Liver (tissue), 9 donors: ENCODE results near the gene GDF10. TPM values are rescaled to one million over a fixed set of nuclear protein-coding genes. Genes with fewer than 3 reads are reported as not detected.

Source experiments
- DNase-seq: peaks from one replicate; pipeline ENCODE4 v3.0.0-alpha.2; 2017; ENCODE audit warnings: low spot score
- H3K27ac ChIP-seq, 2 donors: one replicate each; pipeline ENCODE4 v1.7.0; 2013; ENCODE audit warnings: inconsistent platforms in 2 of 2, low read length in 2 of 2, control low read depth in 1 of 2, low read depth in 1 of 2, mild to moderate bottlenecking in 1 of 2
- H3K27me3 ChIP-seq, 4 donors: one replicate each; pipeline versions ENCODE4 v1.6.1 to v1.7.0; 2013; ENCODE audit warnings: low read length in 3 of 4, inconsistent platforms in 1 of 4, mild to moderate bottlenecking in 1 of 4, moderate library complexity in 1 of 4; ENCODE audit not compliant: control insufficient read depth in 4 of 4, insufficient read depth in 4 of 4
- H3K36me3 ChIP-seq, 4 donors: one replicate each; pipeline versions ENCODE4 v1.6.1 to v1.7.0; 2013; ENCODE audit warnings: low read length in 3 of 4, mild to moderate bottlenecking in 3 of 4, low read depth in 1 of 4, moderate library complexity in 1 of 4; ENCODE audit not compliant: control insufficient read depth in 4 of 4, insufficient read depth in 3 of 4
- H3K4me1 ChIP-seq, 4 donors: one replicate each; pipeline versions ENCODE4 v1.6.1 to v1.7.0; 2013; ENCODE audit warnings: low read length in 3 of 4, mild to moderate bottlenecking in 3 of 4, moderate library complexity in 1 of 4; ENCODE audit not compliant: control insufficient read depth in 4 of 4, insufficient read depth in 4 of 4
- H3K4me3 ChIP-seq, 3 donors: one replicate each; pipeline versions ENCODE4 v1.6.1 to v1.7.0; 2013; ENCODE audit warnings: low read length in 3 of 3, control low read depth in 1 of 3, low read depth in 1 of 3, mild to moderate bottlenecking in 1 of 3
- H3K9ac ChIP-seq, 2 donors: one replicate each; pipeline ENCODE4 v1.7.0; 2013; ENCODE audit warnings: low read length in 2 of 2, mild to moderate bottlenecking in 2 of 2, moderate library complexity in 2 of 2, control low read depth in 1 of 2, low read depth in 1 of 2
- H3K9me3 ChIP-seq, 4 donors: one replicate each; pipeline versions ENCODE4 v1.6.1 to v1.7.0; 2013; ENCODE audit warnings: low read length in 3 of 4; ENCODE audit not compliant: control insufficient read depth in 4 of 4
- EGR1 ChIP-seq, 2 donors: IDR thresholded peaks; 2 replicates each; pipeline ENCODE4 v1.6.1; 2016 to 2018; ENCODE audit warnings: antibody characterized with exemption in 2 of 2, low read depth in 2 of 2
- FOXA1 ChIP-seq: IDR thresholded peaks from 2 replicates; pipeline ENCODE4 v1.6.1; 2016; ENCODE audit warnings: antibody characterized with exemption
- FOXA2 ChIP-seq: IDR thresholded peaks from 2 replicates; pipeline ENCODE4 v1.6.1; 2016; ENCODE audit warnings: antibody characterized with exemption
- GABPA ChIP-seq, 2 donors: IDR thresholded peaks in 1 of 2; conservative IDR thresholded peaks in 1 of 2; 2 replicates each; pipeline ENCODE4 v1.6.1; 2016; ENCODE audit warnings: antibody characterized with exemption in 2 of 2, mild to moderate bottlenecking in 1 of 2, moderate library complexity in 1 of 2
- HNF4A ChIP-seq, 2 donors: conservative IDR thresholded peaks; 2 replicates each; pipeline ENCODE4 v1.6.1; 2016; ENCODE audit warnings: antibody characterized with exemption in 2 of 2, mild to moderate bottlenecking in 2 of 2
- HNF4G ChIP-seq: IDR thresholded peaks from 2 replicates; pipeline ENCODE4 v1.6.1; 2016; ENCODE audit warnings: antibody characterized with exemption
- JUND ChIP-seq, 2 donors: IDR thresholded peaks; 2 replicates each; pipeline ENCODE4 v1.6.1; 2016; ENCODE audit warnings: antibody characterized with exemption in 2 of 2
- NR2F2 ChIP-seq: IDR thresholded peaks from 2 replicates; pipeline ENCODE4 v1.6.1; 2016; ENCODE audit warnings: antibody characterized with exemption
- RAD21 ChIP-seq, 2 donors: IDR thresholded peaks; 2 replicates each; pipeline ENCODE4 v1.6.1; 2016; ENCODE audit warnings: antibody characterized with exemption in 2 of 2, mild to moderate bottlenecking in 2 of 2
- RXRA ChIP-seq, 2 donors: IDR thresholded peaks; 2 replicates each; pipeline ENCODE4 v1.6.1; 2017 to 2018; ENCODE audit warnings: antibody characterized with exemption in 2 of 2, mild to moderate bottlenecking in 1 of 2
- SP1 ChIP-seq: IDR thresholded peaks from 2 replicates; pipeline ENCODE4 v1.6.1; 2018; ENCODE audit warnings: antibody characterized with exemption, mild to moderate bottlenecking
- TAF1 ChIP-seq: conservative IDR thresholded peaks from 2 replicates; pipeline ENCODE4 v1.6.1; 2016; ENCODE audit warnings: antibody characterized with exemption, mild to moderate bottlenecking
- YY1 ChIP-seq: IDR thresholded peaks from 2 replicates; pipeline ENCODE4 v1.6.1; 2016; ENCODE audit warnings: antibody characterized with exemption, mild to moderate bottlenecking
- WGBS: extraction: QIAGEN DNeasy Blood & Tissue Kit; methylation state at CpG from one replicate; pipeline ENCODE4 v1.1.7; 2013; 5-methylcytosine and 5-hydroxymethylcytosine counted together
- polyA plus RNA-seq, 2 donors: library from polyadenylated mRNA; stranded (reverse) in 1 of 2; unstranded in 1 of 2; fragments of 200-250 nt in 1 of 2; fragments of >200 nt in 1 of 2; fragmentation: Nextera tagmentation in 1 of 2; extraction: Ambion mirVana in 1 of 2; gene quantifications; one replicate each; pipeline versions ENCODE4 v1.2.1 to v1.2.3, GENCODE V29; 2013 to 2015
- total RNA-seq, 2 donors: library from RNA; depleted of rRNA; stranded (reverse); fragments of >200 nt; gene quantifications; one replicate each; pipeline ENCODE4 v1.2.3, GENCODE V29; 2014
- TF ChIP-seq, protein P1 (sequence below): IDR thresholded peaks from 2 replicates; pipeline ENCODE4 v1.6.1; 2016; ENCODE audit warnings: antibody characterized with exemption, mild to moderate bottlenecking
- TF ChIP-seq, protein P2 (sequence below): IDR thresholded peaks from 2 replicates; pipeline ENCODE4 v1.6.1; 2016; ENCODE audit warnings: antibody characterized with exemption
- TF ChIP-seq, protein P3 (sequence below): fragments of 150-350 bp; IDR thresholded peaks from 2 replicates; pipeline ENCODE4 v1.5.1; 2017; ENCODE audit warnings: improper control_type of control experiment, low read depth, low read length; ENCODE audit not compliant: missing input control
- TF ChIP-seq, protein P4 (sequence below): IDR thresholded peaks from 2 replicates; pipeline ENCODE4 v1.6.1; 2016; ENCODE audit warnings: antibody characterized with exemption
- TF ChIP-seq, protein P5 (sequence below): IDR thresholded peaks from 2 replicates; pipeline ENCODE4 v1.6.1; 2016; ENCODE audit warnings: antibody characterized with exemption
- donor health status: healthy.
- donor health status: healthy.
- donor health status: healthy.
- donor health status: healthy.
- donor health status: healthy.

The GDF10 gene
- total and polyA plus RNA-seq, 4 donors, result under 0.01 to 0.28 (median 0.11) TPM

DNA sequence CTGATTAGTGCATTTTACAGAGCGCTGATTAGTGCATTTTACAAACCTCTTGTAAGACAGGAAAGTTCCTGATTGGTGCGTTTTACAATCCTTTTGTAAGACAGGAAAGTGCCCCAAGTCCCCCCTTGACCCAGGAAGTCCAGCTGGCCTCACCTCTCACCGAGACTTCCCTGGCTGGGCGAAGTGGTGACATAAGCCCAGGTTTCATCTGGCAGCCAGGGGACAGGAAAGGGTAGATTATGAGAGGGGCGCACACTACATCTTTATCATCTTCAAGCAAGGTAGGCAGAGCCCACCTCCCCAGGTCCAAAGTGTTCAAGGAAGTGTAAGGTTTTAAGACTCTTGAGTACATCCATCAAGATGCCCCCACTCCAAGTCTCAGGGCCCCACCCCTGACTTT lies 5.5 kb upstream of the GDF10 start (continued):
- TF ChIP-seq, protein P1, sequence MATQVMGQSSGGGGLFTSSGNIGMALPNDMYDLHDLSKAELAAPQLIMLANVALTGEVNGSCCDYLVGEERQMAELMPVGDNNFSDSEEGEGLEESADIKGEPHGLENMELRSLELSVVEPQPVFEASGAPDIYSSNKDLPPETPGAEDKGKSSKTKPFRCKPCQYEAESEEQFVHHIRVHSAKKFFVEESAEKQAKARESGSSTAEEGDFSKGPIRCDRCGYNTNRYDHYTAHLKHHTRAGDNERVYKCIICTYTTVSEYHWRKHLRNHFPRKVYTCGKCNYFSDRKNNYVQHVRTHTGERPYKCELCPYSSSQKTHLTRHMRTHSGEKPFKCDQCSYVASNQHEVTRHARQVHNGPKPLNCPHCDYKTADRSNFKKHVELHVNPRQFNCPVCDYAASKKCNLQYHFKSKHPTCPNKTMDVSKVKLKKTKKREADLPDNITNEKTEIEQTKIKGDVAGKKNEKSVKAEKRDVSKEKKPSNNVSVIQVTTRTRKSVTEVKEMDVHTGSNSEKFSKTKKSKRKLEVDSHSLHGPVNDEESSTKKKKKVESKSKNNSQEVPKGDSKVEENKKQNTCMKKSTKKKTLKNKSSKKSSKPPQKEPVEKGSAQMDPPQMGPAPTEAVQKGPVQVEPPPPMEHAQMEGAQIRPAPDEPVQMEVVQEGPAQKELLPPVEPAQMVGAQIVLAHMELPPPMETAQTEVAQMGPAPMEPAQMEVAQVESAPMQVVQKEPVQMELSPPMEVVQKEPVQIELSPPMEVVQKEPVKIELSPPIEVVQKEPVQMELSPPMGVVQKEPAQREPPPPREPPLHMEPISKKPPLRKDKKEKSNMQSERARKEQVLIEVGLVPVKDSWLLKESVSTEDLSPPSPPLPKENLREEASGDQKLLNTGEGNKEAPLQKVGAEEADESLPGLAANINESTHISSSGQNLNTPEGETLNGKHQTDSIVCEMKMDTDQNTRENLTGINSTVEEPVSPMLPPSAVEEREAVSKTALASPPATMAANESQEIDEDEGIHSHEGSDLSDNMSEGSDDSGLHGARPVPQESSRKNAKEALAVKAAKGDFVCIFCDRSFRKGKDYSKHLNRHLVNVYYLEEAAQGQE, result no peak
- TF ChIP-seq, protein P2, sequence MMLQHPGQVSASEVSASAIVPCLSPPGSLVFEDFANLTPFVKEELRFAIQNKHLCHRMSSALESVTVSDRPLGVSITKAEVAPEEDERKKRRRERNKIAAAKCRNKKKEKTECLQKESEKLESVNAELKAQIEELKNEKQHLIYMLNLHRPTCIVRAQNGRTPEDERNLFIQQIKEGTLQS, result no peak
- TF ChIP-seq RAD21 (IDR thresholded peaks at IDR 0.05), result no peak
- TF ChIP-seq YY1, result no peak

DNA sequence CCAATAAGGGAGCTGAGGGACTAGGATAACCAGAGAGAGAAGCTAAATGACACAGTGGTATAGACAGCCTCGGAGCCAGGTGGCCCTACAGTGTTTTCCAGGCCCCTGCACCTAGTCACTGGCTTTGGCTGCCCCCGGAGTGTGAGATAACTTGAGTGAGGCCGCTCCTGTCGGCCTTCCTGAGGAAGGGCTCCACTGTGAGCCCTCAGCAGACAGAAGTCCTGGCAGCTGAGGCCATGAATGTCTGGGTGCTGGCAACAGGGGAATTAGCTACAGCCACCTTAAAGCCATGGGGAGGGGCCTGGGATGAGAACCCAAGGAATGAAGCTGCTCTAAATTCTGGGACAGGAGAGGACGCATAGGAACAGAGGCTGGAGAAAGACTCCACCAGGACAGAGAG lies 4.6 kb upstream of the GDF10 start:
- Histone ChIP-seq H3K36me3 (no peaks in the 10 kb centered on the region), H3K9ac (no peak overlapping the region), H3K4me3 (no peak overlapping the region), H3K27me3 (no peaks in the 10 kb centered on the region), H3K27ac (no peak overlapping the region), H3K9me3 (no peaks in the 10 kb centered on the region), H3K4me1 (peaks cover 0 to 9% (median 6%) of the 10 kb centered on the region in 4 donors)
- no peak for TF ChIP-seq HNF4A (conservative IDR thresholded peaks at IDR 0.05)
- no peak for TF ChIP-seq FOXA2
- no peak for TF ChIP-seq JUND (IDR thresholded peaks at IDR 0.05)
- TF ChIP-seq GABPA (IDR thresholded peaks at IDR 0.05 in 1 of 2, conservative IDR thresholded peaks at IDR 0.05 in 1 of 2), result no peak
- no peak for TF ChIP-seq FOXA1
- TF ChIP-seq, protein P2, result no peak
- TF ChIP-seq RAD21 (IDR thresholded peaks at IDR 0.05), result no peak
- no peak for TF ChIP-seq EGR1 (IDR thresholded peaks at IDR 0.05; ENCODE audit: low read depth in 2 of 2)
- TF ChIP-seq, protein P3, sequence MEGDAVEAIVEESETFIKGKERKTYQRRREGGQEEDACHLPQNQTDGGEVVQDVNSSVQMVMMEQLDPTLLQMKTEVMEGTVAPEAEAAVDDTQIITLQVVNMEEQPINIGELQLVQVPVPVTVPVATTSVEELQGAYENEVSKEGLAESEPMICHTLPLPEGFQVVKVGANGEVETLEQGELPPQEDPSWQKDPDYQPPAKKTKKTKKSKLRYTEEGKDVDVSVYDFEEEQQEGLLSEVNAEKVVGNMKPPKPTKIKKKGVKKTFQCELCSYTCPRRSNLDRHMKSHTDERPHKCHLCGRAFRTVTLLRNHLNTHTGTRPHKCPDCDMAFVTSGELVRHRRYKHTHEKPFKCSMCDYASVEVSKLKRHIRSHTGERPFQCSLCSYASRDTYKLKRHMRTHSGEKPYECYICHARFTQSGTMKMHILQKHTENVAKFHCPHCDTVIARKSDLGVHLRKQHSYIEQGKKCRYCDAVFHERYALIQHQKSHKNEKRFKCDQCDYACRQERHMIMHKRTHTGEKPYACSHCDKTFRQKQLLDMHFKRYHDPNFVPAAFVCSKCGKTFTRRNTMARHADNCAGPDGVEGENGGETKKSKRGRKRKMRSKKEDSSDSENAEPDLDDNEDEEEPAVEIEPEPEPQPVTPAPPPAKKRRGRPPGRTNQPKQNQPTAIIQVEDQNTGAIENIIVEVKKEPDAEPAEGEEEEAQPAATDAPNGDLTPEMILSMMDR, result no peak
- TF ChIP-seq, protein P4, sequence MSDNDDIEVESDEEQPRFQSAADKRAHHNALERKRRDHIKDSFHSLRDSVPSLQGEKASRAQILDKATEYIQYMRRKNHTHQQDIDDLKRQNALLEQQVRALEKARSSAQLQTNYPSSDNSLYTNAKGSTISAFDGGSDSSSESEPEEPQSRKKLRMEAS, result no peak
- no peak for TF ChIP-seq RXRA (IDR thresholded peaks at IDR 0.05)
- no peak for TF ChIP-seq NR2F2
- no peak for TF ChIP-seq SP1
- no peak for TF ChIP-seq HNF4G
- TF ChIP-seq, protein P1, result no peak
- no peak for TF ChIP-seq YY1
- TF ChIP-seq, protein P5, sequence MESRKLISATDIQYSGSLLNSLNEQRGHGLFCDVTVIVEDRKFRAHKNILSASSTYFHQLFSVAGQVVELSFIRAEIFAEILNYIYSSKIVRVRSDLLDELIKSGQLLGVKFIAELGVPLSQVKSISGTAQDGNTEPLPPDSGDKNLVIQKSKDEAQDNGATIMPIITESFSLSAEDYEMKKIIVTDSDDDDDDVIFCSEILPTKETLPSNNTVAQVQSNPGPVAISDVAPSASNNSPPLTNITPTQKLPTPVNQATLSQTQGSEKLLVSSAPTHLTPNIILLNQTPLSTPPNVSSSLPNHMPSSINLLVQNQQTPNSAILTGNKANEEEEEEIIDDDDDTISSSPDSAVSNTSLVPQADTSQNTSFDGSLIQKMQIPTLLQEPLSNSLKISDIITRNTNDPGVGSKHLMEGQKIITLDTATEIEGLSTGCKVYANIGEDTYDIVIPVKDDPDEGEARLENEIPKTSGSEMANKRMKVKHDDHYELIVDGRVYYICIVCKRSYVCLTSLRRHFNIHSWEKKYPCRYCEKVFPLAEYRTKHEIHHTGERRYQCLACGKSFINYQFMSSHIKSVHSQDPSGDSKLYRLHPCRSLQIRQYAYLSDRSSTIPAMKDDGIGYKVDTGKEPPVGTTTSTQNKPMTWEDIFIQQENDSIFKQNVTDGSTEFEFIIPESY, result no peak
- TF ChIP-seq TAF1, result no peak
- 89% methylated on average over 5 of the region's 5 CpGs for WGBS
- DNase-seq, result no peak
